Measurements from ENCODE around the gene HSPA9.

Gene HSPA9

GRCh38 chr5:138560971-138561370, 14.2 kb downstream of the HSPA9 start:
- no peak for DNase-seq (ENCODE audit: low spot score)

GRCh38 chr5:138559937-138560336, 15.3 kb downstream of the HSPA9 start:
- DNase-seq (ENCODE audit: low spot score): no peak

GRCh38 chr5:138557677-138558076, 17.5 kb downstream of the HSPA9 start:
- DNase-seq (ENCODE audit: low spot score): no peak

- no peak for DNase-seq (ENCODE audit: low spot score)
Measured at GRCh38 chr5:138554143-138554542, 21.1 kb downstream of the HSPA9 start.

GRCh38 chr5:138553437-138554095, 21.6 kb downstream of the HSPA9 start:
- DNase-seq (ENCODE audit: low spot score): no peak

- DNase-seq (ENCODE audit: low spot score): no peak
Measured at GRCh38 chr5:138552657-138553056, 22.5 kb downstream of the HSPA9 start.

GRCh38 chr5:138549414-138549813, 25.8 kb downstream of the HSPA9 start:
- no peak for DNase-seq (ENCODE audit: low spot score)

- no peak for DNase-seq (ENCODE audit: low spot score)
Measured at GRCh38 chr5:138545919-138546562, 29.2 kb downstream of the HSPA9 start.

GRCh38 chr5:138544181-138545134, 30.7 kb downstream of the HSPA9 start:
- DNase-seq (ENCODE audit: low spot score): no peak

- DNase-seq (ENCODE audit: low spot score): no peak
Measured at GRCh38 chr5:138543730-138544104, 31.5 kb downstream of the HSPA9 start.

GRCh38 chr5:138542956-138543729, 32.1 kb downstream of the HSPA9 start, which contains the start of gene ETF1:
TSS of gene ETF1 (minus strand) at chr5:138543236. CDS start at chr5:138542918, 318 bp downstream.
- peak; percentile 100 for DNase-seq (ENCODE audit: low spot score)

- no peak for DNase-seq (ENCODE audit: low spot score)
Measured at GRCh38 chr5:138542180-138542955, 32.8 kb downstream of the HSPA9 start.

- DNase-seq (ENCODE audit: low spot score): no peak
Measured at GRCh38 chr5:138541511-138542179, 33.6 kb downstream of the HSPA9 start.

- no peak for DNase-seq (ENCODE audit: low spot score)
Measured at GRCh38 chr5:138539791-138540190, 35.4 kb downstream of the HSPA9 start.

GRCh38 chr5:138538943-138539627, 36.1 kb downstream of the HSPA9 start:
- no peak for DNase-seq (ENCODE audit: low spot score)

- peak; percentile 6 for DNase-seq (ENCODE audit: low spot score)
Measured at GRCh38 chr5:138536665-138537315, 38.4 kb downstream of the HSPA9 start.

- no peak for DNase-seq (ENCODE audit: low spot score)
Measured at GRCh38 chr5:138536215-138536614, 39.0 kb downstream of the HSPA9 start.

- no peak for DNase-seq (ENCODE audit: low spot score)
Measured at GRCh38 chr5:138533973-138534941, 40.9 kb downstream of the HSPA9 start.

Measured in CD4-positive, alpha-beta T cell treated with Interleukin-2 at 100 ng/mL for 4 hours (primary cell).